Endometrial microvascular endothelial cells (primary cell): ENCODE data around the gene GFI1. TPM values are rescaled to one million over a fixed set of nuclear protein-coding genes. Genes with fewer than 3 reads are reported as not detected.

ENCODE experiments used
- in situ Hi-C: cut with HindIII; loops from 2 replicates; pipeline ENCODE4 v1.10.0; 2017; ENCODE audit warnings: low sequenced_read_pairs, low pct_unique_long_range_greater_than_20kb; ENCODE audit errors: inconsistent ontology term
- total RNA-seq: library from RNA; depleted of rRNA; stranded (reverse); fragments of >200 nt; gene quantifications from one replicate; pipeline ENCODE4 v1.2.3, GENCODE V29; 2015; ENCODE audit errors: inconsistent ontology term

The GFI1 gene
- total RNA-seq, 1 donor from 2014 or later: not detected

GRCh38 chr1:92494485-92495141, 7.9 kb upstream of the GFI1 start:
- in situ Hi-C loops: no loop called here

DNA sequence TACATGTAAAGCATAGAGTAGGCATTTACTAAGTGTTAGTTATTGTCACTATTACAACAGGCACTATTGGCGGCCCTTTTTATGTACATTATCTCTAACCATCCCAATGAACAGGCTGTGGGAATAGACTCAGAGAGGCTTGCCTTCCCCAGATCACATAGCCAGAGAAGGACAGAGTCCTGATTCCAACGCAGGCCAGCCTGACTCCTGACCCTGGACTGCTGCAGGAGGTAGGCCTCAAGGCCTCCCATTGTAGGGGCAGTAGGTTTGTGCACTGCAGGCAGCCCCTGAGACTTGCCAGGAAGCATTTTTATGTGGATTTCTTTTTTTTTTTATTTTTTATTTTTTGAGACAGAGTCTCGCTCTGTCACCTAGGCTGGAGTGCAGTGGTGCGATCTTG, 6.4 kb upstream of the GFI1 start:
- in situ Hi-C loops: no loop called here

- in situ Hi-C loops: no loop called here
Measured at GRCh38 chr1:92488832-92489231, 2.1 kb upstream of the GFI1 start.

GRCh38 chr1:92488416-92488815, 1.7 kb upstream of the GFI1 start:
- in situ Hi-C loops: no loop called here

DNA sequence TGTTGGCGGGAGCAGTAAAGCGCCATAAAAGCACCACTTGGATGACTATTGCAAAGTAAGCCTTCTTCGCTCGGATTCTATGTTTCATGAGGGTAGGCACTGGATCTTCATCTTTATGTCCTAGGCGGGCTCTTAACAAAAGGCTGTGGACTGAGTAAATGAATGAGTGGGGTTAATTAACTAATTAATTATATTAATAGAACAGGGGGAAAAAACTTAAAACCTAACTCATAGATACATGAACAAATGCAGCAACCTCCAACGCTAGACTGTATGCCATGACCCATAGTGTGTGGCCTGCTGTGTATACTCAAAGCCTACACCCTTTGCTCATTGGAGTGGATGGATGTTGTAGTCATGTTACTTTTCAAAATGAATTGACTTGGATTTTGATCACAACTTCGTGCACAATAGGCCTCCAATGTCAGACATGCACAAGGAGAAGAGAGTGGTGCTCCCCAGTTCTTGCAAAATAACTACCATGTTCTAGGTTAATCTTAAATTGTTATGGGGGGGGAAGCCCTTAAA, 417 bp upstream of the GFI1 start:
- in situ Hi-C loops: no loop called here

DNA sequence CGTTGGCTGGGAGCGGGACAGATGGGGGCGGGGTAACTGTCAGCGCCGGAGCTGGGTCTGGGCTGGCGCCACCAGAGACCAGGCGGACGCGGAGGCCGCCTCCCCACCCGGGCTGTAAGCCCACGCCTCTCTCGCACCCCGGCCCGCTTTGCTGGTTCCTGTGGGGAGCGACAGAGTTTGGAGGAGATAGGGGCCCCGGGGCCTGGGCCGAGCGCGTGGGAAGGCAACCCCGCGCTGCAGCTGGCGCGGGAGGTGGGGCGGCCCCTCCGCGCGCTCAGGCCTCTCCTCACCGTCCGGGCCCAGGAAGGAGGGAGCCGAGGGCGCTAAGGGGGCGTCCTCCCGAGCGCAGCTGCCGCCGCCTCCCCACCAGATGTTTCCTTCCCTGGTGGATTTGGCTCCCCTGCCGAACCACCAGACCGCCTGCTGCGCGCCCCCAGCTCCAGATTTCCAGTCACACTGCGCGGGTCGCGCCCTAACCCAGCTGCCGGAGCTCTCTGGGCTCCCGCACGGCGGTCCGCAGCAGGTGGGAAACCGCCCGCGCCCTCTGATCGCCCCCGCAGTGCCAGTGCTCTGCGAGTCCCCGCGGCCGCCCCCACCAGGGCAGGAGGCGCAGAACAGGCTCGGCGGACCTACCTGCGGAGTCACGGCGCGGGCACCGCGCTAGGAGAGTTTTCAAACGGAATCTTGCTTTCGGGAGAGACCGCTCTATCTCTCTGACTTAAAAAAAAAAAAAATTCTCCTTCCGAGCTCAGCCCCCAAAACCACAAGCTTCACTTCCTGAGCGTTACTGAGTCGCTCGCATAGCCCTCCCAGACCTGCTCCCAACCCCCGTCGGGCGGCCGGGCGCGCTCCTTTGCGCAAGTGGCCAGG, 1.1 kb downstream of the GFI1 start:
- in situ Hi-C loops: no loop called here

DNA sequence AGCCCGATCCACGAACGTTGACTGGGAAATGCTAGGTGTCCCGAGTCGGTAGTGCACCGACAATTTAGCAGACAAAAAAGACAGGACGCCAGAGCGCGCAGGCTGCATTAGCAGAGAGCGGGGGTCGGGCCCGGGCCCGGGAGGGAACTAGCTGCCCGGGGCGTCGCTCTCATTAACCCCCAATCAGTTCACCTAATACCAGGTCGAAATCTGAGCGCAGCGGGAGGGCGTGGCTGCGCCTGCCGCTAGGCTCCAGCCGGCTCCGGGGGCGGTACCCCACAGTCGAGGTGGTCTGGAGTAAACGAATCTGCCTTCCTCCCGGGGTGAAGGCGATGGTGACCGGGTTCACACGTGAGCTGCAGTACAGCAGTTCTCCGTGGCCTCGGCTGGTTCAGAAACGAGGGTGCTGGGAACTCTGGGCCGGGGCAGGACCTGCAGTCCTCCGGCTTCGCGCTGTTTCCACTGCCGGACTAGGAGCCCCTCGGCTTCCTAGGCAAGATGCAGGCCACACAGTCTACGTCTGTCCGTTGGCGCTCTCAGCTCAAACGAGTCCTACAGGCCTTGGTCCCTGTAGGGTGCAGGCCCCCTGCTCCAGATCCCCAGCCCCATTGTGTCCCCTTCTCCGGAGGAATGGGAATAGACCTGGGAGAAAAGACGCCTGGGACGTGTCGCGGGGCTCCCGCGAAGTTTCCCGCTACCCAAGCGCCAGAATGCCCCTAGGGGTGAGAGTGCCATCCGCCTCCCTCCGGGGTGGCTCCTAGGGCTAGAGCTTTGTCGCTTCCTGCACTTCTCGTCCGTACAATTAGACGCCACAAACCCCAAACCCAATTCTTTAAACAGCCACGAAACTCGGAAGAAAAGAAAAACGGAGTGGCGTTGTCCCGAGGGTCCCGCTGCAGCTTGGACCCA, 2.0 kb downstream of the GFI1 start:
- in situ Hi-C loops: no loop called here

DNA sequence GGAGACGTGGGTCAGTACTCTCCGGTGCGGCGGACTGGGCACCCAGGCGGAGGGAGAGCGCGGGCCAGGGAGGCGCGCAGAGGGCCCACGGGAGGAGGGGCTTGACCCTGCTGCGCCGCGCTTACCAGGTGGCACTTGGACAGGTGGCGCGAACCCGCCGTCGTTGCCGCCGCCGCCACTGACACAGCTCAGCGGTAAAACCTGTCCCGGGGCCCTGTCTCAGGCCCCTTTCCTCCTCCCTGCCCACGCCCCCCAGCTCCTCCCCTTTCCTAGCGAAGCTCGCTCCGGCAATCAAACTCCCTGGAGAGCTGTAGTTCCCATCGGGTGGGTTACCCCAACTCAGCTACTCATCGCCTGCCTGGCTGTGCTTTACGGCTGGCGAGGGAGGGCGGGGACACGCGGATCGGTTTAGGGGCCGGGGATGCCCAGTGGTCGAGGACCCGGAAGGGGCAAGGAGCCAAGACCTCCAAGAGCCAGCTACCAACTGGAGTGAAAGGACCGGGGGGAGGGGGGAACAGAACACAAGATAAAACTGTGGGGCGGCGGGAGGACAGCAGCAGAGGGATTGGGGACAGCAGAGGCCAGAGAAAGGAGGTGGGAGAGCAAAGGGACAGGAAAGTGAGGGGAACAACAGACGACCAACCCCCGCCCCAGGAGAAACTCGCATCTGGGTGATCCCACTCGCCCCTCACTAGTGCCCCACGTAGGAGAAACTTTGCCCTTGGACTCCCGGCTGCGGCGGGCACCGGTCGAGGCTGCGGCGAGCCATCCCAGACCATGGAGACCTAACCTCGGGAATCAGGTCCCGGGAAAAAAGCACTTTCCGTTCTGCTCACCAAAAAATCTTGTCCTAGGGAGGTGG, 2.9 kb downstream of the GFI1 start:
- in situ Hi-C loops: no loop called here

DNA sequence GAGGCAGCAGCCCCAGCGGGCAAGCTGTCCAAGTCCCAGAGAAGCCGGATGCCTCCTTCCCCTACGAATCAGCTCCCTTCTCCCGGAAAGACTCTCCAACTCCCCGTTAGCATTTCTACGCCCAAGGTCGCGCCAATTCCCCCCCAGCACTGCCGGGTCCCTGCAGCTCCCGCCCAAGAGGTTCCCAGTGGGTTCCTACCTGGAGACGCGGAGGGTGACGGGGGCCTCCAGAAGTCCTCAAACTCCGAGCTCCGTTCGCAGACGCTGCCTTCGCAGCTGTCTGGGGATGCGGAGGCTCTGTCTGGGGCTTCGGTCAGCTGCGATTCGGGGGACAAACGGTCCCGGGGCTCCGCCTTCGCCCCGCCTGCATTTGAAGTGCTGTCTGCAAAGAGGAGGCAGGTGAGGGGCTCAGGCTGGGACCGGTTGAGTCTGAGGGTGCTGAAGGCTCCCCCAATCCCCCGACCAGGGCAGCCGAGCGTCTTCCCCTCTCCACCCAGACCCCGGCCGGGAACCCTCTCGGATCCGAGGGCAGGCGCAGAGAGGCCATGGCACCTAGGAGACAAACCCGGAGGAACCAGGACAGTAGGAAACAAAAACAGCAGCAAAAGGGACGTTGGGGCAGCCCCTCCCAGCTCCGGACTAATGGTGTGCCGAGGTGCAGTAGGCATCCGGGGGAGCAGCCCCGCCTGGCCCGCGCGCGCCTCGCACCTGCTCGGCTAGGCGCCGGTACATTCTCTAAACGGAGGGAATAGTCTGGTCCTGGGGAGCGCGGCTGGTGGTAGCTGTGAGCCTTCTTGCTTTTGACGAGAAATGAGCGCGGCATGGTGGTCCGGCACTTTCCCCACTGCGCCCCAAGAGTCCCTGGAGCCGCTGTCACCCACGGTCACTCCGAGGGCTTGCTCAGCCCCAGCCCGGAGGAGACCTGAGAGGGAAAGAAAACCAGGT, 3.8 kb downstream of the GFI1 start:
- in situ Hi-C loops: no loop called here

- in situ Hi-C loops: no loop called here
Measured at GRCh38 chr1:92481971-92482664, 4.6 kb downstream of the GFI1 start.

GRCh38 chr1:92481599-92481925, 5.2 kb downstream of the GFI1 start:
- in situ Hi-C loops: no loop called here

GRCh38 chr1:92480813-92481598, 5.7 kb downstream of the GFI1 start:
- in situ Hi-C loops: no loop called here

- in situ Hi-C loops: no loop called here
Measured at GRCh38 chr1:92480200-92480812, 6.4 kb downstream of the GFI1 start.

DNA sequence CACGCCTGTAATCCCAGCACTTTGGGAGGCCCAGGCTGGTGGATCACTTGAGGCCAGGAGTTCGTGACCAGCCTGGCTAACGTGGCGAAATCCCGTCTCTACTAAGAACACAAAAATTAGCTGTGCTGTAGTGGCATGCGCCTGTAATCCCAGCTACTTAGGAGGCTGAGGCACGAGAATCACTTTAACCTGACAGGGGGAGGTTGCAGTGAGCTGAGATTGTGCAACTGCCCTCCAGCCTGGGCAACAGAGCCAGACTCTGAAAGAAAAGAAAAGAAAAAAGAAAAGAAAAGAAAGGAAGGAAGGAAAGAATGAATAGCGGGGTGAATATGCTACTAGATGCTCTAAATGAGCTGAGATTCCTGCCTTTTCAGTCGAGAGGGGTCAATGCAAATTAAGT, 7.1 kb downstream of the GFI1 start:
- in situ Hi-C loops: no loop called here

- in situ Hi-C loops: no loop called here
Measured at GRCh38 chr1:92478393-92478792, 8.3 kb downstream of the GFI1 start.
